RWPE1 (cell line): Measurements from ENCODE around the gene CCN5.

ENCODE experiments used
- CTCF ChIA-PET: fragments of 350-600 bp; sonication (Branson Sonifier 250); formaldehyde crosslinking; extraction: SDS; loops from one replicate; lab custom pipeline; 2021; lab: Yijun Ruan, JAX
- POLR2A ChIA-PET: fragments of 400-600 bp; formaldehyde crosslinking; extraction: SDS; loops from one replicate; lab custom pipeline; 2020; ENCODE audit warnings: antibody characterized with exemption; ENCODE audit not compliant: low non-redundant PET; lab: Yijun Ruan, JAX
- DNase-seq: peaks from one replicate; pipeline ENCODE4 v3.0.0; 2012; ENCODE audit warnings: low spot score
- H3K27ac ChIP-seq: fragments of 450-650 bp; 2 replicates; pipeline ENCODE4 v1.5.1; 2017
- CTCF ChIP-seq: fragments of 450-650 bp; conservative IDR thresholded peaks from 2 replicates; pipeline ENCODE4 v1.5.1; 2017; ENCODE audit warnings: low read depth, mild to moderate bottlenecking

Gene CCN5

GRCh38 chr20:44705364-44706094 lies 9.6 kb upstream of the CCN5 start:
- CTCF ChIA-PET = interaction anchor here (0.6 to 1.1 kb wide), 3 partner anchors 9 to 28 kb away, joined by 3 to 6 read pairs (median 3); no protein-coding TSS in a partner anchor
- TF ChIP-seq CTCF = no peak
- no peak for DNase-seq
- no peak overlapping the region for H3K27ac ChIP-seq
- POLR2A ChIA-PET = no interaction called here

- no peak for TF ChIP-seq CTCF
- CTCF ChIA-PET = interaction anchor here (0.6 to 1.5 kb wide), 5 partner anchors 10 to 32 kb away, joined by 3 to 6 read pairs (median 3); no protein-coding TSS in a partner anchor
- H3K27ac ChIP-seq = no peak overlapping the region
- POLR2A ChIA-PET = interaction anchor here (0.6 kb wide), 1 partner anchor 10 kb away, joined by 3 read pairs; no protein-coding TSS in a partner anchor
- DNase-seq = no peak
Measured at GRCh38 chr20:44706301-44707017, 8.7 kb upstream of the CCN5 start.

GRCh38 chr20:44707018-44707579 lies 8.1 kb upstream of the CCN5 start:
- DNase-seq = no peak
- H3K27ac ChIP-seq = no peak overlapping the region
- ChIA-PET POLR2A (no interaction called here), CTCF (interaction anchor here (0.6 to 1.5 kb wide), 2 partner anchors 24 to 31 kb away, joined by 3 read pairs; no protein-coding TSS in a partner anchor)
- no peak for TF ChIP-seq CTCF

- DNase-seq = no peak
- ChIA-PET CTCF (interaction anchor here (0.6 kb wide), 1 partner anchor 332 kb away, joined by 4 read pairs; no protein-coding TSS in a partner anchor), POLR2A (no interaction called here)
- TF ChIP-seq CTCF = no peak
- H3K27ac ChIP-seq = no peak overlapping the region
Measured at GRCh38 chr20:44709380-44709779, 5.8 kb upstream of the CCN5 start.

- TF ChIP-seq CTCF = no peak
- H3K27ac ChIP-seq = no peak overlapping the region
- ChIA-PET CTCF (interaction anchor here (0.6 kb wide), 1 partner anchor 332 kb away, joined by 4 read pairs; no protein-coding TSS in a partner anchor), POLR2A (no interaction called here)
- no peak for DNase-seq
Measured at GRCh38 chr20:44709797-44710196, 5.4 kb upstream of the CCN5 start.

GRCh38 chr20:44711237-44711636 lies 3.9 kb upstream of the CCN5 start:
- TF ChIP-seq CTCF = no peak
- ChIA-PET CTCF (interaction anchor here (0.6 to 1.5 kb wide), 3 partner anchors 22 to 444 kb away, joined by 3 to 4 read pairs (median 3); no protein-coding TSS in a partner anchor), POLR2A (no interaction called here)
- DNase-seq = no peak
- H3K27ac ChIP-seq = no peak overlapping the region
